HEK293T (cell line): ENCODE results near the gene ATAT1.

ENCODE experiments used
- CTCF ChIA-PET: fragments of 350-600 bp; formaldehyde crosslinking; extraction: SDS; loops from one replicate; lab custom pipeline; 2021; ENCODE audit warnings: antibody characterized with exemption, inconsistent platforms; lab: Yijun Ruan, JAX
- POLR2A ChIA-PET: fragments of 350-600 bp; formaldehyde crosslinking; extraction: SDS; loops from one replicate; lab custom pipeline; 2020; ENCODE audit warnings: antibody characterized with exemption, inconsistent platforms; lab: Yijun Ruan, JAX
- DNase-seq: peaks from one replicate; pipeline ENCODE4 v3.0.0; 2012; ENCODE audit warnings: mixed read lengths; ENCODE audit errors: extremely low spot score
- ARNT ChIP-seq: fragments of 450-650 bp; IDR thresholded peaks from 2 replicates; pipeline ENCODE4 v1.6.1; 2017; ENCODE audit warnings: mild to moderate bottlenecking
- BHLHE40 ChIP-seq: fragments of 450-650 bp; IDR thresholded peaks from 2 replicates; pipeline ENCODE4 v1.6.1; 2016; ENCODE audit warnings: mild to moderate bottlenecking, moderate library complexity, borderline replicate concordance
- CTBP1 ChIP-seq: fragments of 450-650 bp; IDR thresholded peaks from 2 replicates; pipeline ENCODE4 v1.6.1; 2016; ENCODE audit warnings: borderline replicate concordance
- ELF4 ChIP-seq: fragments of 450-650 bp; IDR thresholded peaks from 2 replicates; pipeline ENCODE4 v1.6.1; 2017; ENCODE audit warnings: antibody characterized with exemption
- FOXA1 ChIP-seq: fragments of 450-650 bp; IDR thresholded peaks from 2 replicates; pipeline ENCODE4 v1.6.1; 2016; ENCODE audit warnings: mild to moderate bottlenecking
- FOXK2 ChIP-seq: fragments of 450-650 bp; IDR thresholded peaks from 2 replicates; pipeline ENCODE4 v1.6.1; 2016; ENCODE audit warnings: mild to moderate bottlenecking
- FOXM1 ChIP-seq: fragments of 450-650 bp; IDR thresholded peaks from 2 replicates; pipeline ENCODE4 v1.6.1; 2017; ENCODE audit warnings: mild to moderate bottlenecking, borderline replicate concordance
- HDGF ChIP-seq: fragments of 450-650 bp; IDR thresholded peaks from 2 replicates; pipeline ENCODE4 v1.6.1; 2017; ENCODE audit warnings: antibody characterized with exemption, borderline replicate concordance
- L3MBTL2 ChIP-seq: fragments of 450-650 bp; conservative IDR thresholded peaks from 2 replicates; pipeline ENCODE4 v1.6.1; 2016; ENCODE audit warnings: mild to moderate bottlenecking
- LEF1 ChIP-seq: fragments of 450-650 bp; IDR thresholded peaks from 2 replicates; pipeline ENCODE4 v1.6.1; 2017; ENCODE audit warnings: mild to moderate bottlenecking, borderline replicate concordance
- NFRKB ChIP-seq: fragments of 450-650 bp; IDR thresholded peaks from 2 replicates; pipeline ENCODE4 v1.6.1; 2016; ENCODE audit warnings: mild to moderate bottlenecking, moderate library complexity
- SP1 ChIP-seq: fragments of 450-650 bp; IDR thresholded peaks from 2 replicates; pipeline ENCODE4 v1.6.1; 2017
- SUZ12 ChIP-seq: fragments of 450-650 bp; IDR thresholded peaks from 2 replicates; pipeline ENCODE4 v1.6.1; 2016; ENCODE audit warnings: mild to moderate bottlenecking
- TARDBP ChIP-seq: fragments of 450-650 bp; IDR thresholded peaks from 2 replicates; pipeline ENCODE4 v1.6.1; 2016
- ZNF384 ChIP-seq: fragments of 450-650 bp; IDR thresholded peaks from 2 replicates; pipeline ENCODE4 v1.6.1; 2016
- TF ChIP-seq, protein P1 (sequence below): fragments of 450-650 bp; IDR thresholded peaks from 2 replicates; pipeline ENCODE4 v1.6.1; 2016

The ATAT1 gene

GRCh38 chr6:30615219-30615957 lies 11.3 kb upstream of the ATAT1 start:
- TF ChIP-seq NFRKB: peak; percentile 42
- no peak for TF ChIP-seq HDGF
- TF ChIP-seq L3MBTL2: no peak
- TF ChIP-seq ZNF384: peak; percentile 53; the same call in 1 of the 2 replicates
- no peak for TF ChIP-seq LEF1
- TF ChIP-seq ELF4: peak; percentile 32; the same call in 1 of the 2 replicates
- TF ChIP-seq FOXK2: 0 out of 2 replicates have a peak, but pooled peaks have one; percentile 39
- ChIA-PET CTCF (interaction anchor here (0.6 to 0.7 kb wide), 4 partner anchors 18 to 162 kb away, joined by 3 to 5 read pairs (median 4); no protein-coding TSS in a partner anchor), POLR2A (interaction anchor here (0.6 to 4.8 kb wide), 44 partner anchors 9 to 885 kb away, joined by 3 to 90 read pairs (median 4); partner anchors contain the start of genes ABCF1, ATAT1, DHX16 and GNL1)
- DNase-seq: no peak

GRCh38 chr6:30615958-30616810 lies 10.5 kb upstream of the ATAT1 start:
- CTCF ChIA-PET: interaction anchor here (0.7 kb wide), 1 partner anchor 163 kb away, joined by 3 read pairs; no protein-coding TSS in a partner anchor
- TF ChIP-seq FOXK2 (0 out of 2 replicates have a peak, but pooled peaks have one; percentile 3), FOXA1 (no peak), NFRKB (0 out of 2 replicates have a peak, but pooled peaks have one; percentile 29)
- POLR2A ChIA-PET: interaction anchor here (0.6 to 4.8 kb wide), 34 partner anchors 8 to 885 kb away, joined by 3 to 90 read pairs (median 4); partner anchors contain the start of genes ABCF1, ATAT1, DHX16 and GNL1
- DNase-seq: no peak

- DNase-seq: peak; percentile 94
- CTCF ChIA-PET: interaction anchor here (0.7 kb wide), 1 partner anchor 62 kb away, joined by 5 read pairs; no protein-coding TSS in a partner anchor
- TF ChIP-seq SP1 (0 out of 2 replicates have a peak, but pooled peaks have one; percentile 37), ELF4 (peak; percentile 91), BHLHE40 (peak; percentile 27; the same call in 1 of the 2 replicates), FOXK2 (no peak), FOXM1 (peak; percentile 98), CTBP1 (no peak; the same call in 1 of the 2 replicates), NFRKB (peak; percentile 92)
- TF ChIP-seq, protein P1, sequence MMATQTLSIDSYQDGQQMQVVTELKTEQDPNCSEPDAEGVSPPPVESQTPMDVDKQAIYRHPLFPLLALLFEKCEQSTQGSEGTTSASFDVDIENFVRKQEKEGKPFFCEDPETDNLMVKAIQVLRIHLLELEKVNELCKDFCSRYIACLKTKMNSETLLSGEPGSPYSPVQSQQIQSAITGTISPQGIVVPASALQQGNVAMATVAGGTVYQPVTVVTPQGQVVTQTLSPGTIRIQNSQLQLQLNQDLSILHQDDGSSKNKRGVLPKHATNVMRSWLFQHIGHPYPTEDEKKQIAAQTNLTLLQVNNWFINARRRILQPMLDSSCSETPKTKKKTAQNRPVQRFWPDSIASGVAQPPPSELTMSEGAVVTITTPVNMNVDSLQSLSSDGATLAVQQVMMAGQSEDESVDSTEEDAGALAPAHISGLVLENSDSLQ: peak; percentile 65
- POLR2A ChIA-PET: interaction anchor here (0.5 to 2.0 kb wide), 12 partner anchors 9 to 102 kb away, joined by 3 to 10 read pairs (median 4); partner anchors contain the start of genes ABCF1, ATAT1, DHX16 and MDC1
Measured at GRCh38 chr6:30616811-30617564, 9.7 kb upstream of the ATAT1 start, which contains the start of gene PPP1R10. TSS of gene PPP1R10 (minus strand) at chr6:30617243. CDS start at chr6:30609944, 7,299 bp downstream.

DNA sequence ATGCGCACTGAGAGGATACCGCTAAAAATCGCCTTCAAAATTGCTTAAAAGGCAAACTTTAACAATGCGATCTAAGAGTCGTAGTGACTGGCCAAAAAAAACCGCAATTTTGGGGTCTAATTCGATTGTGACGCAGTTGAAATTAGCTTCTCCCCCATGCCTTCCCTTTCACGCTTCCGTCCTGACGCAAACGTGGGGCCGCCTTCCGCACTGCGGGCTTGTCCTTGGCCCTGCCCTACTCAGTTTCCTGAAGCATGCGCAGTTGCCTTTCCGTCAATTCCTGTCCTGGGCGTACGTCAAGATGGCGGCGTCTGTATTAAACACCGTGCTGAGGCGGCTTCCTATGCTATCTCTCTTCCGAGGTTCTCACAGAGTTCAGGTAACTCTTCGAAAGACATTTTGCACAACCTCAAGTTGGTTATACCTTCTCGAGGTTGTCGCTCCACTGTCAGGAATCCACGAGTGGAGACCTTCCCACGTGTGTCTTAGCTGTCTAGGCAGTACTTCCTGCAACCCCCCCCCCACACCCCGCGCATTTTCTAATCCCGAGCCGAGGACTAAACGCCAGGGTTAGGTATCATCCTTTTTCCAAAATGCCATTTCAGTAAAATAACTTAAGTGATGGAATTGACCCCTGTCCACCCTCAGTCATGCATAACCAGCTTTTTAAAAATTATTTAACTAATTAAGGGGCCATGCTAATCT lies 9.0 kb upstream of the ATAT1 start, which contains the start of gene MRPS18B:
MRPS18B (plus strand) TSS at position 276 of the 705 bp plus-strand sequence; CDS start at position 302, 26 bp downstream.
- DNase-seq: peak; percentile 87
- TF ChIP-seq, protein P1: peak; percentile 23; the same call in 1 of the 2 replicates
- TF ChIP-seq FOXM1: no peak
- TF ChIP-seq L3MBTL2: peak; percentile 66
- TF ChIP-seq NFRKB: 0 out of 2 replicates have a peak, but pooled peaks have one; percentile 14
- TF ChIP-seq ELF4: peak; percentile 51; the same call in 1 of the 2 replicates
- TF ChIP-seq BHLHE40: no peak
- CTCF ChIA-PET: interaction anchor here (0.7 kb wide), 2 partner anchors 52 to 61 kb away, joined by 5 read pairs; no protein-coding TSS in a partner anchor
- POLR2A ChIA-PET: interaction anchor here (0.5 to 2.0 kb wide), 18 partner anchors 8 to 126 kb away, joined by 3 to 10 read pairs (median 3); partner anchors contain the start of genes ABCF1, ATAT1, C6orf136 and DHX16

- ChIA-PET CTCF (interaction anchor here (0.6 to 0.7 kb wide), 3 partner anchors 14 to 61 kb away, joined by 4 to 5 read pairs (median 5); no protein-coding TSS in a partner anchor), POLR2A (interaction anchor here (0.6 to 2.0 kb wide), 13 partner anchors 8 to 125 kb away, joined by 3 to 10 read pairs (median 3); partner anchors contain the start of genes ABCF1, ATAT1, C6orf136 and DHX16)
- no peak for TF ChIP-seq FOXK2
- TF ChIP-seq ZNF384: no peak
- no peak for TF ChIP-seq ARNT
- TF ChIP-seq BHLHE40: no peak
- no peak for TF ChIP-seq FOXA1
- TF ChIP-seq SP1: no peak
- TF ChIP-seq FOXM1: no peak
- no peak for TF ChIP-seq ELF4
- no peak for TF ChIP-seq NFRKB
- TF ChIP-seq HDGF: no peak
- no peak for TF ChIP-seq CTBP1
- TF ChIP-seq L3MBTL2: no peak
- TF ChIP-seq TARDBP: no peak
- TF ChIP-seq SUZ12: no peak
- TF ChIP-seq, protein P1: no peak
- TF ChIP-seq LEF1: no peak
- no peak for DNase-seq
Measured at GRCh38 chr6:30618270-30618797, 8.3 kb upstream of the ATAT1 start.
